GM21381 (cell line): ENCODE measurements around the gene AKT1S1.

ENCODE experiments used
- ATAC-seq: cut with Tn5 transposase; IDR thresholded peaks from one replicate; pipeline ENCODE4 v1.9.1; 2021; ENCODE audit warnings: mild to moderate bottlenecking, moderate library complexity; ENCODE audit not compliant: unreplicated experiment

AKT1S1 gene

DNA sequence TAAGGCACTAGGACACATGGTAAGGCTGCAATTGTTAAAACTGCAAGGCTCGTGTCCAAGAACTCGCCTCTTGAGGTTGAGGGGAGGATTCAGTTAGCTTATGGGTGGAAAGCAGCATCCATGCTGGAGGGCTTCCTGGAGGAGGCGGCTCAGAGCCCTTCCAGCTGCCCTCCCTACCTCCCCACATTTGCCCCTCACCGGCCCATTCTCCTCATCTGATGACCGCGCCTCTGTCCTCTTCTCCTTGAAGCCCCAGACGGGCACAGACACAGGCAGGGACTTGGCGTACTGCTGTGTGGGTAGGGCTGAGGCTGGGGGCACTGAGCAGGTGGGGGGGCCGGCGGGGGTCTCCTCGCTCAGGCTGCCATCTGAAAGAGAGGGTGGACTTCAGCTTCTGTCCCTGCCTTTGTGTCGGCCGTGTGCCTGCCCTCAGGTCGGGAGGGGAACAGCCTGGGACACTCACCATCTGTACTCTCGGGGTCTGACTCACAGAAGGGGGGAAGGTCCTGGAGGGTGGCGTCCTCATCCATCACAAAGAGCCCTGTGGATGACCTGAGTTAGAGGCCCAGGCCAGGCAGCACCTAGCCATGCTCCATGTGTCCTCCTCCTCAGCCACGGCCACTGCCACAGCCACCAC lies 5.7 kb downstream of the AKT1S1 start:
- no peak for ATAC-seq

DNA sequence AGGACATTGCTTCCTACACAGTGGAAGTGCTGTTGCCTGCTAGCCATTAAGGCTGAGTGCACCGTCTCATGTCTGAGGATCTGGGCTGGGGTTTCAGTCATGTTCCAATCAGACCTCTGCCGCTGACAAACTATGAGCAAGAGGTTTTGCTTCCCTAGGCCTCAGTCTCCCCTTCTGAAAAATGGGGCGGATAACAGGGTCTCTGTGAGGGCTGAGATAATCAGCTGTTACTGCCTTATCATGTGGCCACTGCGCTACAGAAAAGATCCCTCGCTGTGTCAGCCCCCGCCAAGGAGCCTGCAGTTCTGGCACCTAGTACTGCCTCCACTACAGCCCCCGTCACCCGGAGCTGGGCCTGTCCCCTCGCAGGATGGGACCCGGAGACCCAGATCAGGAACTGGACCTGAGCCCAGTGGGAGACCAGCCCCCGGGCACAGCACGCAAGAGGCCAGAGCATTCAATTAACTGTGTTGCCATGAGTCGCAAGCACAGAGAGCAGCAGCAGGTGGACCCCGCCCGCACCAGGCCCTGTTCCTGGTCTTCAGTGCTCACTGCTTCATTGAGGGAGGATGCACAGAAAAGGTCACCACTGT lies 6.8 kb downstream of the AKT1S1 start:
- ATAC-seq, result no peak

DNA sequence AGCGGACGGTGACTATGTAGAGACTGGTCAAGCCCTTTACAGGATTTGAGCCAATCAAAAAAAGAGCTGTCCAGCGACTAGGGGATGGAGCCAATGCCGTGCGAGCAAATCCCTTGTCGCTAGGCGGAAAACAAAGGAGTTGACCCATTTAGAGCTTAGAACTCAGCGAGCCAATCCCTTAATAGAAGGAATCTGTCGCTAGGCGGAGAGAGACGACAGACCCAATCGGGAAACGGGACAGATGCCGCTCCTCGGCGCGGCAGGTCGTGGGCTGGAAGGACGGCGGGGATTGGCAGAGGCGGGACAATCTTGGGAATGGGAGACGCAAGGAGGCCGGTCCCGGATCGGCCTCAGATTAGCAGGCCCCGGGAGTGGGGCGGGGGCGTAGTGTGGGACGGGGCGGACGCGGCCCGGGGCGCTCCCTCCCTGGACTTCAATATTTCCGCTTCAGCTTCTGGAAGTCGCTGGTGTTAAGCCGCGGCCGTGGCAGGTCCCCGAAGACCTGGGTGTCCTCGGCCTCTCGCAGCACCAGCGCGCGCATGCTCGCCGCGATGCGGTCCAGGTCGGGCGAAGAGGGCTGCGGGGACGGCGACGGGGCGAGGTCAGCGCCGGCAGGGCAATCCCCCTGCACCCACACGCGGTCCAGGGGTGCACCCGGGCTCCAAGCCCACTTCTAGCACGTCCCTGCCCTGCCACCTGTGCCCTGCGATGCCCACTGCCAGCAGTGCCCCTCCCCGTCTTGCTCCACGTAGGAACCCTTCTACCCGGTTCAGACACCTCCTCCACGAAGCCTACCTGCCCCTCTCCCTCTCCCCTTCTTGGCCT lies 7.5 kb downstream of the AKT1S1 start:
- ATAC-seq, result peak; percentile 60

GRCh38 chr19:49869009-49869483 lies 8.1 kb downstream of the AKT1S1 start:
- ATAC-seq, result peak; percentile 7

- ATAC-seq, result peak; percentile 35
These were observed 10.0 kb downstream of the AKT1S1 start, which contains the start of gene PNKP for GRCh38 chr19:49866933-49867782. Gene PNKP, minus strand, starts transcription at chr19:49867576. Its CDS starts 372 bp downstream, at chr19:49867204.

DNA sequence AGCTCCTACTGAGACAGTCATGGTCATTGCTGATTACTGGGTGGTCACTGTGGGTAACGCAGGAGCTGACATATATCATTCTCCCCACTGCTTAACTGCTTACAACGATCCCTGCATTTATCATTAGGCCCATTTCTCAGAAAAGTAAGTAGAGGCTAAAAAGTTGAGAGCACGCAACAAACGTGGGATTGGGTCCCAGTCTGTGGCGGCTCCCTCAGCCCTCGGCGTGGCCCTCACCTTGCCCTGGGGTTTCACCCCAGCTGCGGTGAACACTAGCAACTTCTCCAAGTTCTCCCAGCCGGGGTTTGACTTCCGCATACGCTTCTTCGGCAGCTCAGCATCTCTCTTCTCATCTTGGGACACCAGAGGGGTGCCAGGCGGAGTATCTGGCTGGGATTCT lies 12.3 kb downstream of the AKT1S1 start:
- ATAC-seq, result no peak

DNA sequence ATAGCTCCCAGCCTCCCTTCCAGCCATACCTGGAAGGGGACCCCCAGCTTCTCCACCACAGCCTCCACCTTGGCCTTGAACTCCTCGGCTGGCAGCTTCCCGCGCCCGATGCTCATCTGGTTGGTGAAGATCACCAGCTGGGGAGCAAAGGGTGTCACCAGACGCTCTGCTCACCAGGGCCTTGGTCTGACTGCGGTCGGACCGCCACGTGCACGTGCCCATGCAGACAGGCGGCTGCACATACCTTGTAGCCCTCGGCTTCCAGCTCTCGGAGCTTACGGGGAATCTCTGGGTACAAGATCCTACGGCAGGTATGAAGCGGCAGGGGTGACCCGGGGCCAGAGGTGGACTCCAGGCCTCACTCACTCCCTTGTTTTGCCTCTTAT lies 13.2 kb downstream of the AKT1S1 start:
- ATAC-seq, result no peak

- ATAC-seq, result no peak
These were observed 13.8 kb downstream of the AKT1S1 start for GRCh38 chr19:49863254-49863934.

GRCh38 chr19:49862391-49863253 lies 14.5 kb downstream of the AKT1S1 start:
- no peak for ATAC-seq

DNA sequence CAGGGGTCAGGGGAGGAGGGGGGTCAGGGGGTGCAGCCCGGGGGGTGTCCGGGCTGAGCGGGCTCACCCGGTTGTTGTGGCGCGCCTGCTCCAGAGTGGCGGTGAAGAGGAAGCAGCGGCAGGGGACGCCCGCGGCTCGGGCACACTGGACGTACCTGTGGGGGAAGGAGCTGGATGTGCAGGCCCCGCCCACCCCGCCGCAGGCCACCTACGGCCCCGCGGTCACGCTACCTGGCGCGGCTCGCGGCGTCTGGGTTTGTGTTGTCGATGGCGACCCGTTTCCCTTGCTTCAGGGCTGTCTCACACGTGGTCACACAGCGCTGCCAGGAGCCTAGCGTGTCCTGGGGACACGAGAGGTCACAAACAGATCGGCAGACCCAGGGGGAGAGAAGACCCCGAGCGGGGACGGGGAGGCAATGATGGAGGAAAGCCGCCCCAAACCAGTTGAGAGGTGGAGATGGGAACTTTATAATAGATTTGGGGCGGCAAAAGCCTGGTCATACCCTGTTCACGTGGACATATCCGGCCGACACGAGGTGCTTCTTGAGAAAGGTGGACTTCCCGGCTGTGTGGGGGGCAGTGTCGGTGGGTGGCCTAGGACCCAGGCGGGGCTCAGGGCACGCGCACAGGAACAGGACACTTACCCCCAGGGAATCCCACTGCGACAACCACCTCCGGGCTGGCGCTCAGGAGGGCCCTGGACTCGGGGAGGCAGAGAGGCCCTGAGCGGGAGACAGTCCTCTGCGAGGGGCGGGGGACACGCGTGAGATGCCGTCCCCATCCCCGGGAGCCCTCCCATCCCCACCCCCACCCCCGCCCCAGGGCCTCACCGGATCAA lies 15.4 kb downstream of the AKT1S1 start:
- ATAC-seq, result no peak

DNA sequence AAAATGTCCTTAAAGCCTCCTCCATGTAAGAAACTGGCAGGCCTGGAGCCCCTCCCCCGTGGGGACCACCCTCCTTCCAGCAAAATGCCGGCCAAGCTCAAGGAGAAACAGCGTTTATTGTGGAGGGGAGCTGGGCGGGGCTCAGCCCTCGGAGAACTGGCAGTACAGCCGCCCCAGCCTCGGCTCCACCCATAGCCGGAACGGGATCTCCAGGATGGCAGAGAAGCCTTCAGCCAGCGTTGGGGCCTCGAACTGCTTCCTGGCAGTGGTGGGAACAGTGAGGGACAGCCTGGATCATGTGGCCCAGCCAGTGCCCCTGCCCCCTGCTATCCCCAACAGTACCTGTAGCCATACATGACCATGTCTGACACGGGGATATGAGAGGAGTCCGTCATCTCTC lies 16.0 kb downstream of the AKT1S1 start:
- no peak for ATAC-seq

GRCh38 chr19:49860336-49861102 lies 16.6 kb downstream of the AKT1S1 start:
- no peak for ATAC-seq

DNA sequence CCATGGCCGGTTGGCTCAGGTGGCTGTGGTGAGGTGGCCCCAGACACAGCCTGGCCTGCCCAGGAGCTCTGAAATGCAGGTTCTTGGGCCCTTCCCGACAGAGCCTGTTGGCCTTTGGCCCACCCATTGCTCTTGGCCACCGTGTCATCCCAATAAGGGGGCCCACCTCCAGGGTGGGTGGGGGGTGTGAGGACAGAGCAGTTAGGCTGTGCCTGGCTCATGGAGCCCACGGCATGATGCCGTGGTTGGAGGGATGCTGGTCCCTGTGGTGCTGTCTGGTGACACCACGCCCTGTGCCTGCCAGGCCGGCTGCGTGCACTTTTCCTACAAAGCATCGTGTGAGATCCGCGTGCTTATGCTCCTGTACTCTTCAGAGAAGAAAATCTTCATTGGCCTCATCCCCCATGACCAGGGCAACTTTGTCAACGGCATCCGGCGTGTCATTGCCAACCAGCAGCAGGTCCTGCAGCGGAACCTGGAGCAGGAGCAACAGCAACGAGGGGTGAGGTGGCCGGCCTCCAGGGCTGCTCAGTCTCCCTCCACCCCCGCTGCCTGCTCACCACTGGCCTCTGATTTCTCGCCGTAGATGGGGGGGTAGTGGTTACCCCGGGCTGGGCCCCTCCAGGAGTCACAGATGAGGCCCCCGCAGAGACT lies 17.3 kb downstream of the AKT1S1 start:
- no peak for ATAC-seq

DNA sequence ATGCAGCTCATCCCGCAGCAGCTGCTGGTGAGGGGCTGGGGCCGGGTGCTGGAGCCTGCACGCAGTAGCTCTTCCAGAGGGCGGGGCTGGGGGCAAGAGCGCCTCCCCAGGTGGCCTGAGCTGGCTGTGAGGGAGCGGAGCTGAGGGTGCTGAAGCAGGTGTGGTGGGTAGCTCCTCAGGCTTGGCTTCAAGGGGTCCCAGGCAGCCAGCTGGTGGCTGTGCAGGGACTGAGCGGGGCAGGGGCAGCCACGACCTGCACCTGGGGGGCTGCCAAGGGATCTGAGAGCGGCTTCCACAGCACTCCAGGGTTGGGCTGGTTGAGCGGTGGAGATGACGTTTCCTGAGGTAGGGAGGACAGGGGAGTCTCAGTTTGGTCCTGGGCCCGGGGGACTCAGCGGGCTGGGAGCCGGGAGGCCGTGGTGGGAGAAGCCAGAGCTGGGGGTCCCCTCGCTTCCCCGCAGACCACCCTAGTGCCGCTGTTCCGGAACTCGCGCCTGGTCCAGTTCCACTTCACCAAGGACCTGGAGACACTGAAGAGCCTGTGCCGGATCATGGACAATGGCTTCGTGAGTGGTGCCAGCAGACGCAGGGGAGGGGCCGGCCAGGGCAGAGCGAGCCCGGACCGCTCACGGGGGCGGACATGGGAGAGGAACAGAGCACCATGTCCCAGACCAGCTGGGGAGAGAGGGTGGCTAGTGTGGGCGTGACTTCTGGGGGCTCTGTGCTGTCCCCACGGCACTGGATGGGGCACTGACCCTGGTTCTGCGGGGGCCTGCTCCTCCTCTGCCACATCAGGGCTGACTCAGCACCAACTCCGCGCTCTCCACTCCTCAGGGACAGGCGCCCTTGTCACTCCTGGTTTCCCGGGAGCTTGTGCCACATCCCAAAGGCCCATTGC lies 18.8 kb downstream of the AKT1S1 start:
- no peak for ATAC-seq

GRCh38 chr19:49857838-49858087 lies 19.4 kb downstream of the AKT1S1 start:
- no peak for ATAC-seq

GRCh38 chr19:49857061-49857837 lies 19.9 kb downstream of the AKT1S1 start:
- ATAC-seq, result no peak
